SJCRH30 (cell line): ENCODE measurements around the gene L3MBTL3. TPM values are rescaled to one million over a fixed set of nuclear protein-coding genes. Genes with fewer than 3 reads are reported as not detected.
A peak's percentile ranks its signal among the peaks of the same experiment; 100 is the strongest.
"Not testable (repeated sequence)": the region's sequence is repeated elsewhere in the genome, so short reads cannot be mapped to it uniquely, and the experiment has no call there.

Source experiments
- DNase-seq, 2 experiments: peaks; one replicate each; pipeline ENCODE4 v3.0.0-alpha.2; 2015 to 2020
- H3K27ac ChIP-seq: fragments of 250-450 bp; sonication (Bioruptor Pico); 2 replicates; pipeline ENCODE4 v1.5.1; 2020; ENCODE audit warnings: mild to moderate bottlenecking, moderate library complexity
- H3K27me3 ChIP-seq: fragments of 250-450 bp; sonication (Bioruptor Pico); 2 replicates; pipeline ENCODE4 v1.5.1; 2020; ENCODE audit warnings: mild to moderate bottlenecking, moderate library complexity
- H3K36me3 ChIP-seq: fragments of 250-450 bp; sonication (Bioruptor Pico); 2 replicates; pipeline ENCODE4 v1.5.1; 2020; ENCODE audit warnings: mild to moderate bottlenecking, moderate library complexity
- H3K4me1 ChIP-seq: fragments of 250-450 bp; sonication (Bioruptor Pico); 2 replicates; pipeline ENCODE4 v1.5.1; 2020; ENCODE audit warnings: mild to moderate bottlenecking, moderate library complexity
- H3K4me3 ChIP-seq: fragments of 250-450 bp; sonication (Bioruptor Pico); 2 replicates; pipeline ENCODE4 v1.5.1; 2020; ENCODE audit warnings: mild to moderate bottlenecking, moderate library complexity
- H3K9me3 ChIP-seq: fragments of 250-450 bp; sonication (Bioruptor Pico); replicated peaks from 2 replicates; pipeline ENCODE4 v1.5.1; 2020; ENCODE audit warnings: mild to moderate bottlenecking, moderate library complexity
- total RNA-seq: library from RNA; depleted of rRNA; stranded (reverse); fragments of >200 nt; shearing (Covaris generic); gene quantifications from 2 replicates; pipeline ENCODE4 v1.2.3, GENCODE V29; 2014

L3MBTL3 gene
- total RNA-seq, 1 experiment from 2014 or later: 9.8 TPM

DNA sequence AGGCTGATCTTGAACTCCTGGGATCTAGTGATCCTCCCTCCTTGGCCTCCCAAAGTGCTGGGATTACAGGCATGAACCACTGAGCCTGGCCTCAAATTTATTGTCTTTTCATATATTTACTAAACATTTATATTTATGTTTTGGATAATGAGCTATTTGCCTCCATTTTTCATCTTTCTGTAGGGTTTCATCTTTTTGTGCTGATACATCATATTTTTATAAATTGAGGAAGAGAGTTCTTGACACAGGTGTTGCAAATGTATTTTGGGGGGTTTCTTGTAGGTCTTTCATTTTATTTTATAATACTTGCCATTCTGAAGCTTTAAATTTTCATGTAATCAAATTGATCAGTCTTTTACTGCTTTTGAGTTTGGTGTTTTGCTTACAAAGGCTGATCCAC lies 72.4 kb downstream of the L3MBTL3 start:
- DNase-seq: no peak
- peaks cover 4% of the 10 kb centered on the region; the same call in 1 of the 2 replicates for H3K36me3 ChIP-seq

DNA sequence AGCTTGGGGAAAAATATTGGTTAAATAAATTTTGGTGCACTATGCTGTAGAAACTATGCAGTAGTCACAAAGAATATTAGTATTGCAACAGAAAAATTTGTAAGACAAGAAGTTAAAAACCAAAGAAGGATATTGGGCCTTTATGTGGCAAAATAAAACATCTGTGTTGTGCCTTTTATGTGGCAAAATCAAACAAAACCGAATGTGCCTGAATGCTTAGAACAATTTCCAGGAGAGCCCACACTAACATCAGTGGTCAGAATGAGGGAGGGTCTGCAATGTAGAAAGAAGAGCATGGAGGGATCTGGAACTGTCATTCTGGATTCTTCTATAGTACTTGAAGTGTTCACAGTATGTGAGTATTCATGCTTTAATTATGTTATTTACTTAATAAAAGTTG lies 75.2 kb downstream of the L3MBTL3 start:
- Histone ChIP-seq H3K27me3 (no peaks in the 10 kb centered on the region), H3K36me3 (peaks cover 1% of the 10 kb centered on the region; the same call in 1 of the 2 replicates)
- no peak for DNase-seq

More for the DNA sequence above, 72.4 kb downstream of the L3MBTL3 start:
- H3K4me1 ChIP-seq: no peaks in the 10 kb centered on the region
- H3K27ac ChIP-seq: no peak overlapping the region
- H3K9me3 ChIP-seq: no peaks in the 10 kb centered on the region
- H3K27me3 ChIP-seq: no peaks in the 10 kb centered on the region
- H3K4me3 ChIP-seq: no peak overlapping the region

DNA sequence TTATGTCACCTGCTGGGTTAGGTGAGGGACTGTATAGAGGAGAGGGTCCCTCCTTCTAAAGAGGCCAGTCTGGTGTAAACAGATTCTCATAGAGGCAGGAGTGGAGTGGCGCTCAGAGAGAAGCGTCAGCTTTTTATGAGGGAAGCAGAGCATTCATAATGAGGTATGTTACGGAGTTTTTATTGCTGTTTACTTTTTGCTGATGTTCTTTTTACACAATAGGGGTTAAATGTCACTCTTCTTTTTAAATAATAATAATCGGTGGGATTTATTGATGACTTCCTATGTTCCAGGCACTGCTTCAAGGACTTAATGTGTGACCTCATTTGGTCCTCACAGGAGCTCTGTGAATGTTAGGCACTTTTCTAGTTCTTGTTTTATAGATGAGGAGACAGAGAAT lies 79.9 kb downstream of the L3MBTL3 start:
- H3K36me3 ChIP-seq: no peaks in the 10 kb centered on the region; the same call in 1 of the 2 replicates
- no peak for DNase-seq
- no peaks in the 10 kb centered on the region for H3K4me1 ChIP-seq
- no peak overlapping the region for H3K4me3 ChIP-seq
- H3K9me3 ChIP-seq: no peaks in the 10 kb centered on the region
- H3K27me3 ChIP-seq: no peaks in the 10 kb centered on the region
- H3K27ac ChIP-seq: no peak overlapping the region

More for the DNA sequence above, 75.2 kb downstream of the L3MBTL3 start:
- Histone ChIP-seq H3K4me3 (no peak overlapping the region), H3K27ac (no peak overlapping the region), H3K4me1 (no peaks in the 10 kb centered on the region), H3K9me3 (no peaks in the 10 kb centered on the region)

DNA sequence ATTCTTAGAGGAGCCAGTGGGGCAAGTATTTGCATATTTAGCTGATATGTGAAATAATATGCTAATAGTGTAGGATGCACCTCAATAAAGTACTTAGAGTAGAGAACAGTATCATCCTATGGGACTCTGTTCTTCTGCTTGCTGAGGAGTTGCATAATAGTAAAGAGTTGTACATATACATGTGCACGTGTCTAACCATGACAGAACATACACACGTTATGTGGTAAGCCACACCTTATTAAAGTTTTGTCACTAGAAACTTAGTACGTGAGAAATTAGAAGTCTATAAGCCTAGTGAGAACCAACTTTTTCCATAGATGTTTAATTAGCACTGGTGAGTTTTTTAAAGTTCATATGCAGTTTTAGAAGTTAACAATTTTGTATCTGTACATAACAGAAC lies 80.7 kb downstream of the L3MBTL3 start:
- Histone ChIP-seq H3K36me3 (no peaks in the 10 kb centered on the region; the same call in 1 of the 2 replicates), H3K4me1 (no peaks in the 10 kb centered on the region), H3K9me3 (no peaks in the 10 kb centered on the region), H3K4me3 (no peak overlapping the region), H3K27me3 (no peaks in the 10 kb centered on the region), H3K27ac (no peak overlapping the region)
- no peak for DNase-seq

DNA sequence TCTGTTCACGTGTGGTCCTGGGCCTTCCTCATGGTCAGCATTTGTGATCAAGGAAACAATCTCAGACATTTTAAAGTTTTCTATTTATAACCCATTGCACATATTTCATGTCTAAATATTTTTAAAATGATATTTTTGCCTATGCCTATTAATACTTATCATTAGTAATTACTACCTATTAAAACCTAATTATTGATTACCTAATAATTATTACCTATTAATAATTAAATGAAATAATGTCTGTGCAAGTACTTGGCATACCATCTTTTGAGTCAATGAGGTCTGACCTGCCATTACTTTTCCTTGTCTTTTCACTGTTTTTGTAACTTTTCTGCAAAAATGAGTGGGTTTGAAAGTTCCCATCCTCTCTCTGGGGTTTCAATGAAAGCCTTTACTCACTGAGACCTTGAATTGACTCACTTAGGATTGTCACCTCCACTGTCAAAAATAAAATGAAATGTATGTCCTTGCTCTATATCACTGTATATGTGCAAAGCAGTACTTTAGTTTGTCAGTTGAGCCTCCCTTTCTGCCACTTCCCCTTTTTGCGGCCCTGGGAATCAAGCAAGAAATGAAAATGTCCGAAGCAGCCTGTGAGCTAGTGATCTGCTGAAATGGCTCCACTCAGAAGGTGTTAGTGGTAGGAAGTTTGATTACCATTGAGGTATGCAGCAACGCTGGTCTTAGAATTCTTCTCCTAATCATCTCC lies 87.8 kb downstream of the L3MBTL3 start:
- no peaks in the 10 kb centered on the region for H3K9me3 ChIP-seq
- no peak overlapping the region for H3K27ac ChIP-seq
- H3K4me1 ChIP-seq: no peaks in the 10 kb centered on the region
- no peaks in the 10 kb centered on the region for H3K27me3 ChIP-seq
- H3K4me3 ChIP-seq: no peak overlapping the region
- no peak for DNase-seq
- no peaks in the 10 kb centered on the region for H3K36me3 ChIP-seq

DNA sequence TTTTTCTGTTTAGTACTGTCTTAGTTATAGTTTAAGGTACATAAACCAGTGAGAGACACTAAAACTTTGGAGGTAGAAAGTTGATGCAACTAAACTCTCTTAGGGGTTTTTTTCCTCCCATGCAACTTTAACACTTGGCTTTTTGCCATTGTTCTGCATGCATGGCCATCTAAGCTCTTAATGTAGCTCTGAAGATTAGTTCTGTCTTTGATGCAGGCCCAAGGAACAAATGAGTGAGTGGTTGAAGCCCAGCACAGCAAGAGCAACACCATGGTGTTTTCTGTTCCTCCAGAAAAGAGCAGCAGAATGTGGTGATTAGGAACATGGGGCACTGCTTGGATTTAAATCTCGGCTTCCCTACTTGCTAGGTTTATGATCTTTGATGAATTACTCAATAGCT lies 89.3 kb downstream of the L3MBTL3 start:
- no peak overlapping the region for H3K27ac ChIP-seq
- H3K36me3 ChIP-seq: no peaks in the 10 kb centered on the region

DNA sequence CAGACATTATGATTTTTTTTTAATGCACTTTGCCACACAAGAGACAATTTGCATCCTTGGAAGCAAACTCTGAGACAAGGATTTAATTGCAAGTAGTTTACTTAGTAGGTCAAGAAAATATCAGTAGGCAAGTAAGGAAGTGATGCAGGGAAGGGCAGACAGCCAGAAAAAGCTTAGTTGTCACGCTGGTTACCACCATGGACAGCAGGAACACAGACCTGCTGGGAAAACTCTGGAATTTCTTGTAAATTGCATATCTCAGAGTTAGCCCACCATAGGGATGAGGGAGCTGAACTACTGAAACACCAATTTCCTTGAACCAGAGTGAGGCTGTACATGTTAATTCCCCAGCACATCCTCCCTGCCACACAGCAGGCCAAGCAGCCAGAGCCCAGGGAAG lies 92.7 kb downstream of the L3MBTL3 start:
- no peaks in the 10 kb centered on the region for H3K9me3 ChIP-seq
- DNase-seq: no peak
- no peaks in the 10 kb centered on the region for H3K36me3 ChIP-seq

More for the DNA sequence above, 89.3 kb downstream of the L3MBTL3 start:
- no peak overlapping the region for H3K4me3 ChIP-seq
- peak in 1 of 2 experiments; percentile 6 for DNase-seq
- H3K27me3 ChIP-seq: no peaks in the 10 kb centered on the region
- H3K9me3 ChIP-seq: no peaks in the 10 kb centered on the region
- no peaks in the 10 kb centered on the region for H3K4me1 ChIP-seq

DNA sequence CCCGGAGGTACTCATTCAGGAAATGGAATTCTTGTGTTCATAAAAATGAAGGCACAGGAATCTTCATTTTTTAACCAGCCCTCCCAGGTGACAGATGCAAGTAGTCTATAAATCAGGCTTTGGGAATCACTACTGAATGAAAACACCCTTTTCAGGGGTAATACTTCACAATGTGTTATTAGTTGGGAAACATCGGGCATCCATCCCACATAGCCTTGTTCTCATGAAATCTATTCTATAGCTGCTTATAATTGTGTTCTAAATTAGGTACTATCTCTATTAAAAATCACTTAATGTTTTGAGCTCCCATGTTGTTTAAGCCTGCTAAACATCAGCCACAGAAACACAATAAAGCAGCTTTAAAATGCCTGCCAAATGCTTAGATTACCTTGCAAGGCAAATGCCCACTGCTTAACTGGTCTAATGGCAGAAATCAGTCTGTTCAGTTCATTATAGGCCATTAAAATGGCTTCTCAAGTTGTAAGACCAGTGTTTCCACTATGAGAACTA lies 94.9 kb downstream of the L3MBTL3 start:
- Histone ChIP-seq H3K27me3 (no peaks in the 10 kb centered on the region), H3K36me3 (no peaks in the 10 kb centered on the region), H3K9me3 (no peaks in the 10 kb centered on the region), H3K4me3 (no peak overlapping the region), H3K27ac (no peak overlapping the region), H3K4me1 (no peaks in the 10 kb centered on the region)
- no peak for DNase-seq

More for the DNA sequence above, 92.7 kb downstream of the L3MBTL3 start:
- Histone ChIP-seq H3K4me1 (no peaks in the 10 kb centered on the region), H3K27ac (no peak overlapping the region), H3K4me3 (no peak overlapping the region), H3K27me3 (no peaks in the 10 kb centered on the region)

DNA sequence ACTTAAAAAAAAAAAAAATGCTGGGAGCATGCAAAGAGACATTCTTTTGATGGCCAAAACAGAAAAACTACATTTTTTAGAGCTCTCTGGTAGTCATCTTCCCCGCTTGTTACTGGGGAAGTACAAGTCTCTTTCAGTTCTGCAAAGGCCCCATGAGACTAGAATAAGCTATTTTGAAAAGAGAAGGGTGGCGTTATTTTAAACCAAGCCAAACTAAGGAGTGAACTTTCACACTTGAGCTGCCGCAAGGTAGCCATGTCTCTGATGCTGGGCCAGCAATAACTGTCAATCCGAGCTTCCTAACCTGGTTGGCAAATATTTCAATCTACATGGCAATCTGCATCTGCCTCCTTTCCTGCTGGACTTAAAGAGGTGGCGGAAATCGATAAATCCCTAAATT lies 96.7 kb downstream of the L3MBTL3 start:
- Histone ChIP-seq H3K9me3 (no peaks in the 10 kb centered on the region), H3K4me3 (no peak overlapping the region)
- no peak for DNase-seq

DNA sequence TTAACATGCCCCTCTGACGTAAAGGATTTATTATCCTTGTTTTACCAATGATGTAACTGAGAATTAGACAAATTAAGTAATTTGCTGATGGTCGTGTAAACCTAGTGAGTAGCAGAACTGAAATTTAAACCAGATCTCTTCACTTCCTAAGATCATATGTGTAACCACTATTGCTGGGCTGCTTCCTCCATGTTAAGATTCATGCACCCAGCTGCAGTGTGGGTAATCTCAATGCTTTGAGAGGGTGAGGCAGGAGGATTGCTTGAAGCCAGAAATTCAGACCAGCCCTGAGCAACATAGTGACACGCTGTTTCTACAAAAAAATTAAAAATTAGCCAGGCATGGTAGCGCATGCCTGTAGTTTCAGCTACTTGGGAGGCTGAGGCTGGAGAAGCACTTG lies 97.9 kb downstream of the L3MBTL3 start:
- H3K36me3 ChIP-seq: no peaks in the 10 kb centered on the region
- no peak overlapping the region for H3K27ac ChIP-seq
- H3K27me3 ChIP-seq: no peaks in the 10 kb centered on the region
- H3K4me1 ChIP-seq: no peaks in the 10 kb centered on the region
- H3K4me3 ChIP-seq: no peak overlapping the region
- no peaks in the 10 kb centered on the region for H3K9me3 ChIP-seq
- no peak for DNase-seq

More for the DNA sequence above, 96.7 kb downstream of the L3MBTL3 start:
- H3K4me1 ChIP-seq: no peaks in the 10 kb centered on the region
- no peaks in the 10 kb centered on the region for H3K27me3 ChIP-seq
- no peak overlapping the region for H3K27ac ChIP-seq
- H3K36me3 ChIP-seq: no peaks in the 10 kb centered on the region

DNA sequence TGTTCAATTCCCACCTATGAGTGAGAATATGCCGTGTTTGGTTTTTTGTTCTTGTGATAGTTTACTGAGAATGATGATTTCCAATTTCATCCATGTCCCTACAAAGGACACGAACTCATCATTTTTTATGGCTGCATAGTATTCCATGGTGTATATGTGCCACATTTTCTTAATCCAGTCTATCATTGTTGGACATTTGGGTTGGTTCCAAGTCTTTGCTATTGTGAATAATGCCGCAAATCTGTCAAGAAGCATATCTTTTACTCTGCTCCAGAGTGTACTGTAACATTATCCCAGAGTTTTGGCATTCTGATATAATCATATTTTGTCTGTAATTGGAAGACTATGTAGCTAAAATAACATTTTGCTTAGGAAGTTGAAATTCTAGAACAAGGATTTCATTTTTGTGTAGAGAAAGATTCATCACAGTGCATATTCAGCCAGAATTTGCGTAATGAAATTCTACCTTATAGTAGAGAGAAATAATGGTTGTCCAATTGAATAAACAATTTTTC lies 98.9 kb downstream of the L3MBTL3 start:
- not testable (repeated sequence) for H3K27ac ChIP-seq, H3K27me3 ChIP-seq, DNase-seq, H3K9me3 ChIP-seq, H3K36me3 ChIP-seq, H3K4me1 ChIP-seq, H3K4me3 ChIP-seq

DNA sequence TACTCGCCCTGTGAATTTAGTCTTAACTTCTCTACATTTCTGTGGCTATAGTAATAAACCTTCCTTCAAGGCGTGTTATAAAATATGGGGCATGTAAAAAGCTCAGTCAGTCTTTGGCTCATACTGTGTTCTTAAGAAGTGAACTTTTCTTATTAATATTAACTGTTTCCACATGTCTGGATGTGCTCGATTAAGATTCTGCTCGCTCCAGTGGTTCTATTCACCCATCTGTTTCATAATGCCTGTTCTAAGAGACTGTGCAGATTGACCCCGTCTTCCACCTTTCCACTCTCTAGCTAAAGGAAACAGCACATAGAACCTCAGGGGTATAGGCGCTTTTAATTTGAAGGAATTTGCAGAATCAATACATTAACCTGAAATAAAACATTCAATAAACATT lies 99.9 kb downstream of the L3MBTL3 start:
- no peaks in the 10 kb centered on the region for H3K27me3 ChIP-seq
- DNase-seq: no peak
- no peaks in the 10 kb centered on the region for H3K36me3 ChIP-seq
- no peaks in the 10 kb centered on the region for H3K9me3 ChIP-seq
- H3K27ac ChIP-seq: no peak overlapping the region
- no peaks in the 10 kb centered on the region for H3K4me1 ChIP-seq
- H3K4me3 ChIP-seq: no peak overlapping the region

DNA sequence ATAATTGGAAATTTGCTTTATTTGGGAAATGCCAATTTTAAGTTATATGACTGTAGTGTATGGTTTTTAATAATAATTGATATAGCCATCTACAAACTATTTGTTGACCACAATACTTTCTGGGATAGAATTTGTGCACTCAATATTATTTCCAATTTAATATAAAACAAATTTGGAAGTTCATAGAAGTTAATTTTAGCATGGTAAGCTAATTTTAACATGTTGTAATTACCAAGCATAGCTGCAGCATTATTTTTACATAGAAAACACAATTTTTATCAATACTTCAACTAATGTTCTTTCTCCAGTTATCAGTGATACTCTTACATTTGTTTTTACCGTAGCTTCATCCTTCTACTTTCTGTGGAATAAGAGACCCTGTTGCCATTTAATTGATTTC lies 100.8 kb downstream of the L3MBTL3 start:
- Histone ChIP-seq H3K36me3 (no peaks in the 10 kb centered on the region), H3K27ac (no peak overlapping the region), H3K9me3 (no peaks in the 10 kb centered on the region), H3K4me3 (no peak overlapping the region), H3K27me3 (no peaks in the 10 kb centered on the region), H3K4me1 (no peaks in the 10 kb centered on the region)
- no peak for DNase-seq

DNA sequence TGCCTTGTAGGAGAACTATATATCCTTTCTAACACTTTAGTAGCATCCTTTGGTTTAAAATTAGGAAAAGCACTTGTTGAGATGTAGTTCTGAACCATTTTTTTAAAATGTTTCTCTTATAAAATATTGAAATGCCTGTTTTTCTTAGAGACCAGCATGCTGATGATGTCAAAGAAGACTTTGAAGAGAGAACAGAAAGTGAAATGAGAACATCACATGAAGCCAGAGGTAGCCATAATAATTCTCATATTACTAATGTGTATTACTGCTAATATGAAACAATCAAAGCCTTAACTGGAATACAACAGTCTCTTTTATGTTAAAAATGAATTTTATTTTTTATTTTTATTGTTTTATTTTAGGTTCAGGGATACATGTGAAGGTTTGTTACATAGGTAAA lies 102.3 kb downstream of the L3MBTL3 start:
- Histone ChIP-seq H3K9me3 (no peaks in the 10 kb centered on the region), H3K4me1 (no peaks in the 10 kb centered on the region), H3K27me3 (no peaks in the 10 kb centered on the region), H3K27ac (no peak overlapping the region), H3K36me3 (no peaks in the 10 kb centered on the region), H3K4me3 (no peak overlapping the region)
- no peak for DNase-seq

DNA sequence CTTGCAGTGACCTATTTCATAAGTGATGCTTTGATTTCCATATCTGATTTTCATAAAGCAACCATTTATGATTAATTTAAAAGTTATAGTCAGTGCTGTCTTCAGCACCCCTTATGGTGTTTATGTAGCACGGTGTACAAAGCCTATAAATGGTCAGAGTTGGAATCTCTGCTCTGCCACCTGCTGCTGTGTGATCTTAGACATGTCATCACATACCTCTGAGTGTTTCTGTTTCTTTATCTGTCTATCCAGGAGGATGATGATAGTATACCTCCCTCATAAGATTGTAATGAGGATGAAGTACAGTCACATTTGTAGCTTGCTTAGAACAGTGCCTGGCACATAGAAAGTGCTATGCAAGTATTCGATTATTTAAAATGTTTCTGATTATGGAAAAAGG lies 103.9 kb downstream of the L3MBTL3 start:
- Histone ChIP-seq H3K9me3 (no peaks in the 10 kb centered on the region), H3K27me3 (no peaks in the 10 kb centered on the region), H3K4me1 (no peaks in the 10 kb centered on the region), H3K4me3 (no peak overlapping the region), H3K36me3 (no peaks in the 10 kb centered on the region), H3K27ac (no peak overlapping the region)
- peak in 1 of 2 experiments; percentile 5 for DNase-seq

DNA sequence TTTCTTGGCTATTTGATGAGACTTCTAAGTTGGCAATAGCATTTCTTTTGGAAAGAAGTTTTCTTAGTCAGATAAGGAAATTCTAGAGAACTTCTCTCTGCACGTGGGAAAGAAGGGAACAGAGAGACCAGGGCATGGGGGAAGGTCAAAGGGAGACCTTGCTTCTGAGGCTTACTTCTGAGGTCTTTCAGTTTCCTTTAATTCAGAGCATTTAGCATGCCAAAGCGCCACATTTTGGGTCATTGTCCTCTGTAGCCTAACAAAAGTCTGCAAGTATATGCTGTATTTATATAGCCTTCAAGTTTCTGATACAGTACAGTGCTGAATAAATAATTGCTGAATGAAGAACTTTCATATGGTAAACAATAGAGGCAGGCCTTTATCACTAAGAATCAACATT lies 108.8 kb downstream of the L3MBTL3 start:
- no peak overlapping the region for H3K4me3 ChIP-seq
- DNase-seq: no peak
- H3K27me3 ChIP-seq: no peaks in the 10 kb centered on the region
- no peaks in the 10 kb centered on the region for H3K9me3 ChIP-seq
- no peaks in the 10 kb centered on the region for H3K36me3 ChIP-seq
- H3K4me1 ChIP-seq: no peaks in the 10 kb centered on the region
- no peak overlapping the region for H3K27ac ChIP-seq
